Fibroblast of lung (primary cell): ENCODE results near the gene VCY1B. TPM values are rescaled to one million over a fixed set of nuclear protein-coding genes. Genes with fewer than 3 reads are reported as not detected.
"Not testable (repeated sequence)": the region's sequence is repeated elsewhere in the genome, so short reads cannot be mapped to it uniquely, and the experiment has no call there.

ENCODE experiments used
- DNase-seq, 2 donors: peaks; one replicate each; pipeline versions ENCODE4 v3.0.0 to v3.0.0-alpha.2; 2010; ENCODE audit warnings: low read depth in 2 of 2
- H2AFZ ChIP-seq: 2 replicates; pipeline ENCODE4 v1.5.1; 2012; ENCODE audit warnings: low read length, control low read depth, inconsistent platforms
- H3K27ac ChIP-seq: 2 replicates; pipeline ENCODE4 v1.5.1; 2011; ENCODE audit warnings: low read length, control low read depth; ENCODE audit not compliant: insufficient read depth
- H3K27me3 ChIP-seq: 2 replicates; pipeline ENCODE4 v1.5.1; 2011; ENCODE audit warnings: mild to moderate bottlenecking, low read length; ENCODE audit not compliant: control insufficient read depth, insufficient read depth
- H3K36me3 ChIP-seq: 2 replicates; pipeline ENCODE4 v1.5.1; 2011; ENCODE audit warnings: low read length; ENCODE audit not compliant: control insufficient read depth, insufficient read depth
- H3K4me1 ChIP-seq: 2 replicates; pipeline ENCODE4 v1.5.1; 2011; ENCODE audit warnings: low read length; ENCODE audit not compliant: control insufficient read depth, insufficient read depth; ENCODE audit errors: extremely low read depth
- H3K4me2 ChIP-seq: 2 replicates; pipeline ENCODE4 v1.5.1; 2011; ENCODE audit warnings: low read length, control low read depth; ENCODE audit not compliant: insufficient read depth; ENCODE audit errors: extremely low read depth
- H3K4me3 ChIP-seq, 4 experiments: fragments of 200-600 bp in 1 of 4; sonication (generic) in 1 of 4; replicated peaks in 1 of 4; 2 replicates each; pipeline ENCODE4 v1.5.1; 2011 to 2016; ENCODE audit warnings: low read length in 4 of 4, low read depth in 3 of 4, mild to moderate bottlenecking in 3 of 4, control low read depth in 2 of 4, inconsistent platforms in 1 of 4, mixed read lengths in 1 of 4; ENCODE audit not compliant: insufficient read depth in 1 of 4; ENCODE audit errors: control extremely low read depth in 1 of 4
- H3K79me2 ChIP-seq: 2 replicates; pipeline ENCODE4 v1.5.1; 2012; ENCODE audit warnings: mild to moderate bottlenecking, low read length, inconsistent platforms; ENCODE audit not compliant: control insufficient read depth, insufficient read depth
- H3K9ac ChIP-seq: 2 replicates; pipeline ENCODE4 v1.5.1; 2011; ENCODE audit warnings: mild to moderate bottlenecking, low read length, control low read depth; ENCODE audit not compliant: insufficient read depth
- H3K9me3 ChIP-seq: 2 replicates; pipeline ENCODE4 v1.5.1; 2012; ENCODE audit warnings: low read depth, low read length; ENCODE audit not compliant: control insufficient read depth, insufficient read depth
- H4K20me1 ChIP-seq: 2 replicates; pipeline ENCODE4 v1.5.1; 2011; ENCODE audit warnings: low read length; ENCODE audit not compliant: control insufficient read depth, insufficient read depth; ENCODE audit errors: extremely low read depth
- CTCF ChIP-seq, 2 donors: IDR thresholded peaks in 1 of 2; conservative IDR thresholded peaks in 1 of 2; 1 replicate in 1 of 2; 2 replicates in 1 of 2; pipeline ENCODE4 v1.5.1; 2011 to 2012; ENCODE audit warnings: low read length in 2 of 2, control low read depth in 1 of 2, inconsistent platforms in 1 of 2, low read depth in 1 of 2, mild to moderate bottlenecking in 1 of 2
- EZH2 ChIP-seq: IDR thresholded peaks from 2 replicates; pipeline ENCODE4 v1.5.1; 2012; ENCODE audit warnings: low read length, control low read depth, mild to moderate bottlenecking; ENCODE audit errors: missing control alignments
- polyA minus RNA-seq: library from RNA; depleted of rRNA, polyadenylated mRNA; stranded (reverse); fragments of >200 nt; gene quantifications from 2 replicates; pipeline ENCODE4 v1.2.3, GENCODE V29; 2011; ENCODE audit warnings: low replicate concordance
- polyA plus RNA-seq, 2 donors: library from polyadenylated mRNA; depleted of rRNA in 1 of 2; stranded (reverse) in 1 of 2; unstranded in 1 of 2; fragments of >200 nt; gene quantifications; 2 replicates each; pipeline ENCODE4 v1.2.1, GENCODE V29; 2011 to 2012; ENCODE audit warnings: missing spikeins in 1 of 2
- total RNA-seq: library from RNA; depleted of rRNA; stranded (reverse); fragments of >200 nt; gene quantifications from 2 replicates; pipeline ENCODE4 v1.2.1, GENCODE V29; 2014

Gene VCY1B
- total RNA-seq (not detected in 2 replicates), polyA plus RNA-seq (not detected in 2 replicates), polyA minus RNA-seq (not detected in 2 replicates)
- not detected in 2 replicates for polyA plus RNA-seq (2012)

- not testable (repeated sequence) for H3K9ac ChIP-seq, H3K4me1 ChIP-seq, H4K20me1 ChIP-seq, H3K9me3 ChIP-seq, H3K36me3 ChIP-seq, H3K4me2 ChIP-seq, H3K4me3 ChIP-seq, DNase-seq, H3K79me2 ChIP-seq, H3K27me3 ChIP-seq, H2AFZ ChIP-seq, H3K27ac ChIP-seq
These were observed at the start of gene VCY1B for GRCh38 chrY:14055927-14056326. Gene VCY1B, plus strand, starts transcription at chrY:14056227. Its CDS starts 63 bp downstream, at chrY:14056290.

GRCh38 chrY:14011916-14012315 lies 44.1 kb upstream of the VCY1B start:
- not testable (repeated sequence) for DNase-seq, H3K4me3 ChIP-seq, H2AFZ ChIP-seq, H3K27me3 ChIP-seq, H3K27ac ChIP-seq, H3K79me2 ChIP-seq, H3K4me2 ChIP-seq, H3K9ac ChIP-seq, H4K20me1 ChIP-seq, H3K4me1 ChIP-seq, H3K9me3 ChIP-seq, H3K36me3 ChIP-seq

DNA sequence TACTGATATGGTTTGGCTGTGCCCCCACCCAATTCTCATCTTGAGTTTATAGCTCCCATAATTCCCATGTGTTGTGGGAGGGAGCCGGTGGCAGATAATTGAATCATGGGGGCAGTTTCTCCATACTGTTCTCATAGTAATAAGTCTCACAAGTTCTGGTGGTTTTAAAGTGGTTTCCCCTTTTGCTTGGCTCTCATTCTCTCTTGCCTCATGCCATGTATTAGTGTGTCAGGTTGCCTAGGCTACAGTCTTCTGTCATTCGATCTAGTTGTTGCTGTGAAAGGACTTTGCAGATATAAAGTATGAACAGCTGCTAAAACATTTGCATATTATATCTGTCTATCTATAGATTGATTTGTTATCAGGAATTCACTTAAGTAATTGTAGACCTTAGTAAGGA lies 25.6 kb upstream of the VCY1B start:
- H3K36me3 ChIP-seq = not testable (repeated sequence)

DNA sequence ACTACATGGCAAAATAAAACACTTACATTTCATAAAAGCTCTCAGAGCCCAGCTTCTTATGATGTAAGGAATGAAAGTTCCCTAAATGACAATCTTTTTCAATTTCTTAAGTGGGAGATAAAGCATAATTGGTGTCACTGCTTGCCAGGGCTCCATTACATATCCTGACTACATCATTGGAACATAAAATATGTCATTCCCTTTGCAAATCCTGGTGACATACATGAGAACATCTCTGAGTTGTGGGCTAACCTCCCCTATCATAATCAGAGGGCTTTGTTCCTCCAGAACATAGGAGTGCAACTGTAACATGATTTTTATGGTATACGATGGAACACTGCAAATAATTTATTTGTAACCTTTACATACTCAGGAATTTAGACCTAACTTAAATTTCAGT lies 29.9 kb downstream of the VCY1B start:
- Histone ChIP-seq H3K4me2 (no peak overlapping the region), H3K27ac (no peak overlapping the region), H3K27me3 (no peaks in the 10 kb centered on the region), H3K36me3 (no peaks in the 10 kb centered on the region), H3K4me1 (no peaks in the 10 kb centered on the region), H2AFZ (no peak overlapping the region), H3K9me3 (no peaks in the 10 kb centered on the region), H3K79me2 (no peaks in the 10 kb centered on the region), H4K20me1 (no peaks in the 10 kb centered on the region), H3K9ac (no peak overlapping the region), H3K4me3 (no peak overlapping the region)
- DNase-seq = no peak
- TF ChIP-seq CTCF (conservative IDR thresholded peaks at IDR 0.05 in 1 of 2, IDR thresholded peaks at IDR 0.05 in 1 of 2; ENCODE audit: low read depth in 1 of 2, low read length in 2 of 2) (no peak), EZH2 (no peak)

More for the DNA sequence above, 25.6 kb upstream of the VCY1B start:
- not testable (repeated sequence) for H3K4me2 ChIP-seq, H2AFZ ChIP-seq, H3K79me2 ChIP-seq, H3K9me3 ChIP-seq, H3K27me3 ChIP-seq, DNase-seq, H4K20me1 ChIP-seq, H3K4me3 ChIP-seq, H3K4me1 ChIP-seq, H3K9ac ChIP-seq, H3K27ac ChIP-seq

Other genes starting within 250 kb of the VCY1B start
- not detected in 2 replicates for gene VCY, start 69.8 kb upstream of the VCY1B start, total RNA-seq
- not detected in 2 replicates for gene VCY, start 69.8 kb upstream of the VCY1B start, polyA plus RNA-seq